Endodermal cell (in vitro differentiated cells): ENCODE data around the gene PRR5L. TPM values are rescaled to one million over a fixed set of nuclear protein-coding genes. Genes with fewer than 3 reads are reported as not detected.
A peak's percentile ranks its signal among the peaks of the same experiment; 100 is the strongest.

Source experiments
- DNase-seq: peaks from one replicate; pipeline ENCODE4 v3.0.0-alpha.2; 2017
- H3K27ac ChIP-seq: 2 replicates; pipeline ENCODE4 v1.5.1; 2013; ENCODE audit warnings: mild to moderate bottlenecking, low read depth, low read length, moderate library complexity
- H3K27me3 ChIP-seq: 2 replicates; pipeline ENCODE4 v1.6.1; 2013; ENCODE audit warnings: mild to moderate bottlenecking, low read length, moderate library complexity; ENCODE audit not compliant: insufficient read depth, control insufficient read depth, poor library complexity, severe bottlenecking
- H3K36me3 ChIP-seq: 2 replicates; pipeline ENCODE4 v1.7.0; 2013; ENCODE audit warnings: mild to moderate bottlenecking, low read length, moderate library complexity; ENCODE audit not compliant: control insufficient read depth, insufficient read depth
- H3K4me1 ChIP-seq: one replicate; pipeline ENCODE4 v1.7.0; 2013; ENCODE audit warnings: low read length; ENCODE audit not compliant: control insufficient read depth, insufficient read depth
- H3K4me3 ChIP-seq: 2 replicates; pipeline ENCODE4 v1.5.1; 2013; ENCODE audit warnings: mild to moderate bottlenecking, low read length, moderate library complexity
- H3K9ac ChIP-seq: 2 replicates; pipeline ENCODE4 v1.6.1; 2013; ENCODE audit warnings: mild to moderate bottlenecking, low read length, moderate library complexity; ENCODE audit not compliant: poor library complexity, severe bottlenecking; ENCODE audit errors: extremely low read depth
- H3K9me3 ChIP-seq: 2 replicates; pipeline ENCODE4 v1.6.1; 2013; ENCODE audit warnings: mild to moderate bottlenecking, low read length, moderate library complexity; ENCODE audit not compliant: control insufficient read depth
- H3K27ac Mint-ChIP-seq: 2 replicates; pipeline ENCODE4 v1.8.0; 2020; ENCODE audit warnings: mixed read lengths
- H3K27me3 Mint-ChIP-seq: 2 replicates; pipeline ENCODE4 v1.8.0; 2021; ENCODE audit warnings: mild to moderate bottlenecking, mixed read lengths; ENCODE audit not compliant: insufficient read depth
- H3K36me3 Mint-ChIP-seq: 2 replicates; pipeline ENCODE4 v1.8.0; 2020; ENCODE audit warnings: low read depth, mixed read lengths
- H3K4me1 Mint-ChIP-seq: 2 replicates; pipeline ENCODE4 v1.8.0; 2020; ENCODE audit warnings: mixed read lengths
- H3K4me3 Mint-ChIP-seq: 2 replicates; pipeline ENCODE4 v1.8.0; 2020; ENCODE audit warnings: mild to moderate bottlenecking, moderate library complexity, mixed read lengths
- H3K9me3 Mint-ChIP-seq: 2 replicates; pipeline ENCODE4 v1.8.0; 2020; ENCODE audit warnings: mild to moderate bottlenecking, mixed read lengths
- WGBS, 2 experiments: methylation state at CpG; one replicate each; pipeline versions ENCODE4 v1.1.5 to v1.1.7; 2013; ENCODE audit warnings: missing lambda C conversion rate in 2 of 2, mixed read lengths in 1 of 2; ENCODE audit not compliant: insufficient coverage in 1 of 2, insufficient read length in 1 of 2; 5-methylcytosine and 5-hydroxymethylcytosine counted together
- total RNA-seq, 2 donors: library from RNA; stranded (reverse); fragmentation: NEBNext Ultra II Directional in 1 of 2; extraction: Animal tissue kit (Norgen Biotek cat#: 25700) in 1 of 2; gene quantifications; 2 replicates in 1 of 2; 3 replicates in 1 of 2; pipeline ENCODE4 v1.2.1, GENCODE V29; 2021
- TF ChIP-seq, protein P1 (sequence below): fragments of 200-600 bp; sonication (generic); conservative IDR thresholded peaks from 2 replicates; pipeline ENCODE4 v1.5.0; 2021; ENCODE audit warnings: antibody characterized with exemption, mild to moderate bottlenecking

Gene PRR5L
- total RNA-seq, 2 donors from 2014 or later, result 5.3 to 7.2 TPM

GRCh38 chr11:36346562-36347383, 50.7 kb downstream of the PRR5L start:
- no peaks in the 10 kb centered on the region for H3K27me3 ChIP-seq
- no peak for DNase-seq
- H3K27ac ChIP-seq, result no peak overlapping the region
- WGBS, 2 experiments, result 90 to 100% methylated on average over 3 to 5 of the region's 5 CpGs
- H3K9ac ChIP-seq, result no peak overlapping the region
- TF ChIP-seq, protein P1, sequence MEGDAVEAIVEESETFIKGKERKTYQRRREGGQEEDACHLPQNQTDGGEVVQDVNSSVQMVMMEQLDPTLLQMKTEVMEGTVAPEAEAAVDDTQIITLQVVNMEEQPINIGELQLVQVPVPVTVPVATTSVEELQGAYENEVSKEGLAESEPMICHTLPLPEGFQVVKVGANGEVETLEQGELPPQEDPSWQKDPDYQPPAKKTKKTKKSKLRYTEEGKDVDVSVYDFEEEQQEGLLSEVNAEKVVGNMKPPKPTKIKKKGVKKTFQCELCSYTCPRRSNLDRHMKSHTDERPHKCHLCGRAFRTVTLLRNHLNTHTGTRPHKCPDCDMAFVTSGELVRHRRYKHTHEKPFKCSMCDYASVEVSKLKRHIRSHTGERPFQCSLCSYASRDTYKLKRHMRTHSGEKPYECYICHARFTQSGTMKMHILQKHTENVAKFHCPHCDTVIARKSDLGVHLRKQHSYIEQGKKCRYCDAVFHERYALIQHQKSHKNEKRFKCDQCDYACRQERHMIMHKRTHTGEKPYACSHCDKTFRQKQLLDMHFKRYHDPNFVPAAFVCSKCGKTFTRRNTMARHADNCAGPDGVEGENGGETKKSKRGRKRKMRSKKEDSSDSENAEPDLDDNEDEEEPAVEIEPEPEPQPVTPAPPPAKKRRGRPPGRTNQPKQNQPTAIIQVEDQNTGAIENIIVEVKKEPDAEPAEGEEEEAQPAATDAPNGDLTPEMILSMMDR, result no peak
- no peaks in the 10 kb centered on the region for H3K36me3 ChIP-seq
- no peaks in the 10 kb centered on the region for H3K9me3 ChIP-seq
- H3K4me3 ChIP-seq, result no peak overlapping the region
- H3K9me3 Mint-ChIP-seq, result no peaks in the 10 kb centered on the region
- H3K36me3 Mint-ChIP-seq, result no peaks in the 10 kb centered on the region
- no peak overlapping the region for H3K27ac Mint-ChIP-seq
- H3K4me1 ChIP-seq, result peaks cover 12% of the 10 kb centered on the region
- peaks cover 16% of the 10 kb centered on the region for H3K27me3 Mint-ChIP-seq
- H3K4me1 Mint-ChIP-seq, result peaks cover 18% of the 10 kb centered on the region
- no peak overlapping the region for H3K4me3 Mint-ChIP-seq

DNA sequence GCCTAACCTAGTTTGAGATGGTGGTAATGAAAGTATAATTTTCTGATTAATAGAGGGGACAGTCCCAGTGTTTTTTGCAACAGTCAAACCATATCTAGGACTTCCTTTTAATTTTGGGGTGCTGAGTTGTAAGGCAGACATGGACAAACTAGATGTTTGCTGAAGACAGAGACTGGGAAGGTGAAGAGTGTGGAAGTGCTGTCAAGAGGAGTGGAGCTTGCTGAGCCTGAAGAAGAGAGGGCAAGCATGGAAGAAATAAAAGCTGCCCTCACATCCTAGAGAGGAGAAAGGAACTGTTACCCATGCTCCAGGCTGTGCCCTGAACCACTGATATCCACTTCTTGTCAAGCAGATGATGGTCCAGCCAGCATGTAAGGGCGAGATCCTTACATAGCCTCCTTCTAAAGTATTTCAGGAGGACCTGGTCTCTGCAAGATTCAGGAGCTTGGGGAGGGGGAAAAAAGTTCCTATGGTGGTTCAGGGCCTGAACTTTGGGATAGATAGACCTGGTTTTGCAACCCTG, 51.4 kb downstream of the PRR5L start:
- no peak overlapping the region for H3K27ac ChIP-seq
- H3K4me3 ChIP-seq, result no peak overlapping the region
- H3K9ac ChIP-seq, result no peak overlapping the region
- 82% methylated on average over 1 of the region's 1 CpG; no CpG with 5 or more reads in 1 of the 2 experiments for WGBS, 2 experiments
- Mint-ChIP-seq H3K4me1 (peaks cover 22% of the 10 kb centered on the region), H3K27me3 (peaks cover 15% of the 10 kb centered on the region), H3K9me3 (no peaks in the 10 kb centered on the region), H3K36me3 (no peaks in the 10 kb centered on the region), H3K27ac (no peak overlapping the region), H3K4me3 (no peak overlapping the region)
- peaks cover under 1% of the 10 kb centered on the region for H3K27me3 ChIP-seq
- TF ChIP-seq, protein P1, result no peak
- no peak for DNase-seq
- H3K36me3 ChIP-seq, result no peaks in the 10 kb centered on the region
- no peaks in the 10 kb centered on the region for H3K9me3 ChIP-seq
- peaks cover 12% of the 10 kb centered on the region for H3K4me1 ChIP-seq

DNA sequence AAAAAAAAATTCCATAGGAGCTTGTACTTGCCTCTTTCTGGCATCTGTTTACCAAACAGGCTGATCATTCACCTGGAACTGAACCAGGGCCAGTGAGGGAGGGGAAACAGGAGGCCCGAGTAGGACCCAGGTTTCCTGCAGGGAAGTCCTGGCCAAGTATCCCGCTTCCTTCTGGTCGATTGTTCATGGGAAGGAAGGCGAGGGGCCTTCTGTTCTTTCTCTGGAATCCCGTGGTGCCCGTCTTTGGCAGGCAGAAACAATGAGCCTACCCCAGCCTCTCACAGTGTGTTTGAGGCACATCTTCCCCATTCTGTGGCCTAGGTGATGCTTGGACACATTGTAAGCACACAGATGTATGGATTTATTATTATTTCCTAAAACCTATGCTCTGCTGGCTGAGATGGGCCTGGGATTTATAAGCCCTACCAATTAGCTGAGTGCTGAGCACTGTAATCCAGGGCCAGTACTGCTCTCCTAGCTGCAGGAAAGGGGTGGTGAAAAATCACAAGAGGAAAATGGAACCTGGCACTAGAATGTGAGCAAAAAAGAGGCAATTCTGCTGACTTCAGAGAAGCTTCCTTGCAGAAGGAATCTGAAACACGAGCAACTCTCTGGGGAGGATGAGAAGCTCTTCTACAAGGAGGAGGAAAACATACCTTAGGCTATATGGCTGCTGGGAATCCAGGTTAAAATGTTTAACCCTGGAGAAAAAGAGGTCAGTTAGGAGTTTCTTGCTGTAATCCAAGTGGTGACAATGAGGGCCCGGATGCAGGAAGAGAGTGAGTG, 53.5 kb downstream of the PRR5L start:
- TF ChIP-seq, protein P1, result no peak
- Histone ChIP-seq H3K4me3 (no peak overlapping the region), H3K36me3 (no peaks in the 10 kb centered on the region), H3K9ac (no peak overlapping the region), H3K27me3 (peaks cover 21% of the 10 kb centered on the region), H3K4me1 (peaks cover 6% of the 10 kb centered on the region), H3K9me3 (no peaks in the 10 kb centered on the region), H3K27ac (peak overlapping the region; percentile 63)
- Mint-ChIP-seq H3K27ac (no peak overlapping the region), H3K36me3 (no peaks in the 10 kb centered on the region), H3K4me3 (no peak overlapping the region), H3K27me3 (peaks cover 36% of the 10 kb centered on the region), H3K9me3 (no peaks in the 10 kb centered on the region), H3K4me1 (peaks cover 20% of the 10 kb centered on the region)
- 70 to 86% methylated on average over 6 to 8 of the region's 8 CpGs for WGBS, 2 experiments
- DNase-seq, result no peak
